A673 (cell line): Measurements from ENCODE around the gene ADGRL1. TPM values are rescaled to one million over a fixed set of nuclear protein-coding genes. Genes with fewer than 3 reads are reported as not detected.
A peak's percentile ranks its signal among the peaks of the same experiment; 100 is the strongest.
"Not testable (repeated sequence)": the region's sequence is repeated elsewhere in the genome, so short reads cannot be mapped to it uniquely, and the experiment has no call there.

Experiments used
- BruUV-seq: library from RNA; stranded (reverse); fragments of 400-500 nt; replicated peaks from 2 replicates; lab custom pipeline; 2021; lab: Mats Ljungman, UMichigan
- CTCF ChIA-PET: fragments of 300-600 bp; sonication (Branson Sonifier 250); formaldehyde crosslinking; loops from one replicate; lab custom pipeline; 2022; ENCODE audit warnings: antibody characterized with exemption; lab: Charles Lee
- POLR2A ChIA-PET: fragments of 300-600 bp; sonication (Branson Sonifier 250); formaldehyde crosslinking; loops from one replicate; lab custom pipeline; 2022; ENCODE audit warnings: antibody characterized with exemption; ENCODE audit not compliant: low non-redundant PET; lab: Charles Lee
- DNase-seq: peaks from one replicate; pipeline ENCODE4 v3.0.0-alpha.2; 2015; ENCODE audit warnings: low spot score
- H3K27ac ChIP-seq: fragments of 200-600 bp; sonication (generic); 2 replicates; pipeline ENCODE4 v1.5.1; 2016; ENCODE audit warnings: mixed run types, low read depth, mild to moderate bottlenecking, mixed read lengths, antibody characterized with exemption, low read length; ENCODE audit not compliant: poor library complexity, severe bottlenecking
- H3K27me3 ChIP-seq: fragments of 200-600 bp; sonication (generic); replicated peaks from 2 replicates; pipeline ENCODE4 v1.6.1; 2017; ENCODE audit warnings: mixed run types, low read depth, mild to moderate bottlenecking, mixed read lengths, antibody characterized with exemption, low read length; ENCODE audit not compliant: insufficient read depth, poor library complexity
- H3K36me3 ChIP-seq: fragments of 200-600 bp; sonication (generic); 2 replicates; pipeline ENCODE4 v1.6.1; 2016; ENCODE audit warnings: mixed run types, mild to moderate bottlenecking, mixed read lengths, antibody characterized with exemption, low read length; ENCODE audit not compliant: insufficient read depth, poor library complexity, severe bottlenecking
- H3K4me1 ChIP-seq: fragments of 200-600 bp; sonication (generic); 2 replicates; pipeline ENCODE4 v1.6.1; 2017; ENCODE audit warnings: mixed run types, mild to moderate bottlenecking, mixed read lengths, antibody characterized with exemption, low read length; ENCODE audit not compliant: insufficient read depth, poor library complexity, severe bottlenecking
- H3K4me3 ChIP-seq: fragments of 200-600 bp; sonication (generic); 2 replicates; pipeline ENCODE4 v1.5.1; 2016; ENCODE audit warnings: low read depth, mixed run types, mild to moderate bottlenecking, mixed read lengths, low read length; ENCODE audit not compliant: poor library complexity, severe bottlenecking
- H3K9me3 ChIP-seq: fragments of 200-600 bp; sonication (generic); 2 replicates; pipeline ENCODE4 v1.6.1; 2016; ENCODE audit warnings: mixed run types, low read depth, mild to moderate bottlenecking, mixed read lengths, antibody characterized with exemption, low read length; ENCODE audit not compliant: poor library complexity, severe bottlenecking
- CTCF ChIP-seq: fragments of 300-800, 200-600 bp; sonication (generic); conservative IDR thresholded peaks from 2 replicates; pipeline ENCODE4 v1.5.1; 2017; ENCODE audit warnings: low read depth, mild to moderate bottlenecking, antibody characterized with exemption, low read length, moderate library complexity, mixed read lengths
- EZH2 ChIP-seq: fragments of 200-600 bp; sonication (generic); IDR thresholded peaks from 2 replicates; pipeline ENCODE4 v1.6.1; 2017; ENCODE audit warnings: borderline replicate concordance, low read depth, mild to moderate bottlenecking, mixed read lengths, antibody characterized with exemption, low read length; ENCODE audit not compliant: poor library complexity, severe bottlenecking
- intact Hi-C: fragments of 100-400 bp; cut with micrococcal nuclease; formaldehyde crosslinking; loops from one replicate; pipeline ENCODE4 v1.10.0; 2022; ENCODE audit not compliant: unreplicated experiment
- total RNA-seq: library from RNA; stranded (reverse); gene quantifications from 2 replicates; pipeline ENCODE4 v1.2.3, GENCODE V29; 2021

ADGRL1 gene
- total RNA-seq, 1 experiment from 2014 or later = 66.1 TPM

GRCh38 chr19:14250870-14251269 is 44.9 kb upstream of the ADGRL1 start:
- intact Hi-C loops = no loop called here
- no peak overlapping the region for H3K4me3 ChIP-seq
- peaks cover 18% of the 10 kb centered on the region for H3K4me1 ChIP-seq
- no peaks in the 10 kb centered on the region for H3K9me3 ChIP-seq
- TF ChIP-seq EZH2 = no peak
- TF ChIP-seq CTCF = no peak
- no peak for DNase-seq
- BruUV-seq = no TSS peak
- H3K27me3 ChIP-seq = no peaks in the 10 kb centered on the region
- POLR2A ChIA-PET = no interaction called here
- H3K36me3 ChIP-seq = no peaks in the 10 kb centered on the region
- CTCF ChIA-PET = no interaction called here
- H3K27ac ChIP-seq = no peak overlapping the region

- H3K36me3 ChIP-seq, intact Hi-C loops, CTCF ChIA-PET, H3K4me3 ChIP-seq, POLR2A ChIA-PET, H3K27me3 ChIP-seq, BruUV-seq, H3K9me3 ChIP-seq, H3K27ac ChIP-seq, DNase-seq: not testable (repeated sequence)
- peaks cover 18% of the 10 kb centered on the region for H3K4me1 ChIP-seq
These were observed 44.3 kb upstream of the ADGRL1 start for GRCh38 chr19:14250315-14250714.

DNA sequence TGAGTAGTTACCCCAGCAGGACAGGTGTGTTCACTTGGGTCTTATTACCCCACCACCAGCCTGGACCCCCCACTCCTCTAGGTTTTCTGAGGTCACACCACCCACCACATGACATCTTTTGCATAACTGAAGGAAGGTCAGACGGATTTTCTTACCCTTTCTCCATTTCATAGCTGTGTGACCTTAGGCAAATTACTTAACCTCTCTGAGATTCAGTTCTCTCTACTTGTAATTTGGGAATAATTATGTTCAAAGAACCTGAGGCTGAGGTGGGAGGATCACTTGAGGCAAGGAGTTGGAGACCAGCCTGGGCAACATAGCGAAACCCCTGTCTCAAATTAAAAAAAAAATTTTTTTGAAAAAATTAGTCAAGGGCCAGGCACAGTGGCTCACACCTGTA is 43.9 kb upstream of the ADGRL1 start:
- H3K27me3 ChIP-seq, intact Hi-C loops, DNase-seq, H3K27ac ChIP-seq, H3K9me3 ChIP-seq, CTCF ChIA-PET, POLR2A ChIA-PET, H3K36me3 ChIP-seq, H3K4me3 ChIP-seq, BruUV-seq: not testable (repeated sequence)
- H3K4me1 ChIP-seq = peaks cover 18% of the 10 kb centered on the region

GRCh38 chr19:14249012-14249754 is 43.2 kb upstream of the ADGRL1 start:
- POLR2A ChIA-PET, H3K36me3 ChIP-seq, H3K9me3 ChIP-seq, CTCF ChIA-PET, H3K27me3 ChIP-seq, intact Hi-C loops: not testable (repeated sequence)
- TSS peak; percentile 83 for BruUV-seq
- Histone ChIP-seq H3K27ac (peak overlapping the region; percentile 74), H3K4me3 (peak overlapping the region; percentile 48), H3K4me1 (peaks cover 18% of the 10 kb centered on the region)
- peak; percentile 57 for DNase-seq
